ENCODE data around the gene CDKN1B.

DNA sequence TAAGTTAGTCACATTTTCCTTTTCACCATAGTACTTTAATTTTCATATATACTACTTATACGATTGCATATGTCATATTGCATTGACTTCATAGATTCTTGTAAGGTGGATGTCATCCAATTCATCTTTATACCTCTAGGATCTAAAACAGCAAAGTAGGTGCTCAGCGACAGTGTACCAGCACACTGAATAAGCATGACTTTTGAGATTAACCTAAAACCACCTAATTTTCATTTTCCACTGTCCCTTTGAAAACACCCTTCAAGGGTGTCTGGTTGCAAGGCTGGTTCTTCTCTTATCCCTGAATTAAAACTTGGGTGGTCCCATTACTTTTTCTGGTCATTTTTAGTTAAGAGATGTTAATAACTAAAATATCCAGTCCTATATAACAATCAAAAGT lies 25.6 kb upstream of the CDKN1B start:
- no peak for TF ChIP-seq CEBPB (IDR thresholded peaks at IDR 0.05; ENCODE audit: low read depth)
- TF ChIP-seq, protein P1, sequence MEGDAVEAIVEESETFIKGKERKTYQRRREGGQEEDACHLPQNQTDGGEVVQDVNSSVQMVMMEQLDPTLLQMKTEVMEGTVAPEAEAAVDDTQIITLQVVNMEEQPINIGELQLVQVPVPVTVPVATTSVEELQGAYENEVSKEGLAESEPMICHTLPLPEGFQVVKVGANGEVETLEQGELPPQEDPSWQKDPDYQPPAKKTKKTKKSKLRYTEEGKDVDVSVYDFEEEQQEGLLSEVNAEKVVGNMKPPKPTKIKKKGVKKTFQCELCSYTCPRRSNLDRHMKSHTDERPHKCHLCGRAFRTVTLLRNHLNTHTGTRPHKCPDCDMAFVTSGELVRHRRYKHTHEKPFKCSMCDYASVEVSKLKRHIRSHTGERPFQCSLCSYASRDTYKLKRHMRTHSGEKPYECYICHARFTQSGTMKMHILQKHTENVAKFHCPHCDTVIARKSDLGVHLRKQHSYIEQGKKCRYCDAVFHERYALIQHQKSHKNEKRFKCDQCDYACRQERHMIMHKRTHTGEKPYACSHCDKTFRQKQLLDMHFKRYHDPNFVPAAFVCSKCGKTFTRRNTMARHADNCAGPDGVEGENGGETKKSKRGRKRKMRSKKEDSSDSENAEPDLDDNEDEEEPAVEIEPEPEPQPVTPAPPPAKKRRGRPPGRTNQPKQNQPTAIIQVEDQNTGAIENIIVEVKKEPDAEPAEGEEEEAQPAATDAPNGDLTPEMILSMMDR (IDR thresholded peaks at IDR 0.05 in 2 of 3, conservative IDR thresholded peaks at IDR 0.05 in 1 of 3; ENCODE audit: borderline replicate concordance in 1 of 3, insufficient read depth in 1 of 3, low read depth in 2 of 3, low read length in 2 of 3) = no peak
- no peak for TF ChIP-seq EZH2phosphoT487 (IDR thresholded peaks at IDR 0.05; ENCODE audit: borderline replicate concordance)
- TF ChIP-seq, protein P2, sequence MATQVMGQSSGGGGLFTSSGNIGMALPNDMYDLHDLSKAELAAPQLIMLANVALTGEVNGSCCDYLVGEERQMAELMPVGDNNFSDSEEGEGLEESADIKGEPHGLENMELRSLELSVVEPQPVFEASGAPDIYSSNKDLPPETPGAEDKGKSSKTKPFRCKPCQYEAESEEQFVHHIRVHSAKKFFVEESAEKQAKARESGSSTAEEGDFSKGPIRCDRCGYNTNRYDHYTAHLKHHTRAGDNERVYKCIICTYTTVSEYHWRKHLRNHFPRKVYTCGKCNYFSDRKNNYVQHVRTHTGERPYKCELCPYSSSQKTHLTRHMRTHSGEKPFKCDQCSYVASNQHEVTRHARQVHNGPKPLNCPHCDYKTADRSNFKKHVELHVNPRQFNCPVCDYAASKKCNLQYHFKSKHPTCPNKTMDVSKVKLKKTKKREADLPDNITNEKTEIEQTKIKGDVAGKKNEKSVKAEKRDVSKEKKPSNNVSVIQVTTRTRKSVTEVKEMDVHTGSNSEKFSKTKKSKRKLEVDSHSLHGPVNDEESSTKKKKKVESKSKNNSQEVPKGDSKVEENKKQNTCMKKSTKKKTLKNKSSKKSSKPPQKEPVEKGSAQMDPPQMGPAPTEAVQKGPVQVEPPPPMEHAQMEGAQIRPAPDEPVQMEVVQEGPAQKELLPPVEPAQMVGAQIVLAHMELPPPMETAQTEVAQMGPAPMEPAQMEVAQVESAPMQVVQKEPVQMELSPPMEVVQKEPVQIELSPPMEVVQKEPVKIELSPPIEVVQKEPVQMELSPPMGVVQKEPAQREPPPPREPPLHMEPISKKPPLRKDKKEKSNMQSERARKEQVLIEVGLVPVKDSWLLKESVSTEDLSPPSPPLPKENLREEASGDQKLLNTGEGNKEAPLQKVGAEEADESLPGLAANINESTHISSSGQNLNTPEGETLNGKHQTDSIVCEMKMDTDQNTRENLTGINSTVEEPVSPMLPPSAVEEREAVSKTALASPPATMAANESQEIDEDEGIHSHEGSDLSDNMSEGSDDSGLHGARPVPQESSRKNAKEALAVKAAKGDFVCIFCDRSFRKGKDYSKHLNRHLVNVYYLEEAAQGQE (IDR thresholded peaks at IDR 0.05; ENCODE audit: low read depth) = no peak
- TF ChIP-seq POLR2A (IDR thresholded peaks at IDR 0.05; ENCODE audit: borderline replicate concordance, extremely low read depth, insufficient read depth, insufficient read length) = no peak
- TF ChIP-seq, protein P3, sequence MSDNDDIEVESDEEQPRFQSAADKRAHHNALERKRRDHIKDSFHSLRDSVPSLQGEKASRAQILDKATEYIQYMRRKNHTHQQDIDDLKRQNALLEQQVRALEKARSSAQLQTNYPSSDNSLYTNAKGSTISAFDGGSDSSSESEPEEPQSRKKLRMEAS (IDR thresholded peaks at IDR 0.05) = no peak
- no peak for TF ChIP-seq EZH2 (IDR thresholded peaks at IDR 0.05)
- no peak for TF ChIP-seq SIN3A (IDR thresholded peaks at IDR 0.05; ENCODE audit: low read depth)
- no peak for TF ChIP-seq RAD21 (IDR thresholded peaks at IDR 0.05; ENCODE audit: low read depth)
- TF ChIP-seq POLR2AphosphoS5 (IDR thresholded peaks at IDR 0.05; ENCODE audit: low read depth, low read length) = no peak
